Medulla oblongata (tissue), 1 donor: ENCODE results near the gene UGT1A3.
A peak's percentile ranks its signal among the peaks of the same experiment; 100 is the strongest.
"Not testable (repeated sequence)": the region's sequence is repeated elsewhere in the genome, so short reads cannot be mapped to it uniquely, and the experiment has no call there.

ENCODE experiments used
- DNase-seq: peaks from one replicate; pipeline ENCODE4 v3.0.0-alpha.2; 2015; ENCODE audit errors: extremely low spot score

The UGT1A3 gene

GRCh38 chr2:233707940-233708644 lies 20.8 kb upstream of the UGT1A3 start:
- DNase-seq, result no peak

DNA sequence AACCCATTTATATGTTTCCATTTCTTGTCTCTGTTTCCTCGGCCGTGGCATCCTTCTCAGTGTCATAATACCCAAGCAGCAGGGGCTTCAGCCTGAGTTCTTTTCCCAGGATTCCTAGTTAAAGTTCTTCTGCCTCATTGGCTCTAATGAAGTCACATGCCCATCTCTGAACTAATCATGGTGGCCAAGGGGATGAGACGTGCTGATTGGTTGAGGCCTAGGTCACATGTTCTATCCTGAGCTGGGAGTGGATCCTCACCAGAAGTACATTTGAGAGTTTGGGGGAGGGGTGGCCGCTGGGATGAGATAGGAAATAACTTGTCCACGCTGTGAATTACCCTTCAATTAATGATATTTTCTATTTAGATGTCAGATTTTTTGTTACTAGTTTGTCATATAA lies 19.9 kb upstream of the UGT1A3 start:
- no peak for DNase-seq

DNA sequence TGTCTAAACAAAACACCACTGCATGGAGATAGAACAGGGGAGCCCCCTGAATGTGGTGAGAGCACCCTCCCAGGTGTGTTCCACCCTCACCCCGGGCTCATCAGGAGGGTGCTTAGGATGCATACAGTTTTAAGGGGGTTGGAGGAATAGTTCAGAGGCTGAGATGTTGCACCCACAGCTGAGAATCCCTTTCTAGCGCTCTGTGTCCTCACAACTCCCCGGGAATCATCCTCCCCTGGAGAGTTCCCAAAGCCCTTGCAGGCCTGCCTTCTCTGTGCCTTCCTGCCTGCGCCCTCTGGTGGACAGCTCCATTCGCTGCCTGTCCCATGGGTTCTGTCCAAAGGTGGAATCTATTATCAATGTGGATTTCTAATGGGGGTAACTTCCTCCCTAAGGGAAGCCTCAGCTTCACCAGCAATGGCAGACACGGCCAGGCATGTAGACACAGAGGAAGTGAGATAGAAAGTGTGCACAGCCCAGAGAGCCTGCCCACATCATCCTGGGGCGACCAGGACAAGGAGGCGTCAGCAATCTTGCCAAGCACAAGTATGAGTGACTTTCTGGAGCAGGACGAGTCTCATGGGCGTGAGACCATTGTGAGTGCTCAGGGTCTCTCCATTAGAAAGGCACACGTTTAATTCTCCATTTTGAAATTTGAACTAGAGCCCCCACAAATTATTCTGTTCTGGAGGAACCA lies 17.4 kb upstream of the UGT1A3 start:
- peak; percentile 78 for DNase-seq

- no peak for DNase-seq
These were observed 16.1 kb upstream of the UGT1A3 start, which contains the start of gene UGT1A5 for GRCh38 chr2:233712611-233713261. Gene UGT1A5, plus strand, starts transcription at chr2:233712907. Its CDS starts 85 bp downstream, at chr2:233712992.

- DNase-seq, result no peak
These were observed 15.6 kb upstream of the UGT1A3 start for GRCh38 chr2:233713262-233713615.

DNA sequence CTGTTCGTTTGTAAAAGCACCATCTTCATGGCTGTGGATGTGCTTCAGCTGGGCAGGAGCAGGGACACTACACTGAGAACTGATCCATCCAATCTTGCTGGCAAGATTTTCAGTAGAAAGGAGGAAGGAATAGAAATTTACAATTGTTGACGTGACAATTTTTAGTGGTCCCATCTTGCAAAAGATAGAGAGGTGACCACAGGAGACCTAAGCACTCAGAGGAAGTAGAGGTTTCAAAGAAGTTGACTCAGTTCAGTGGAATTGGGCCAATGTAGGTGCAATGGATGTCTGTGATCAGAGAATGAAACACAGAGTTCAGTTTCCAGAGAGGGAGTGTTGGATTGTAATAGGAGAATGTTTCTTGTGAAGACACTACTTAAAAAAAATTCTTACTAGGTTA lies 14.7 kb upstream of the UGT1A3 start:
- no peak for DNase-seq

- DNase-seq, result no peak
These were observed 10.3 kb upstream of the UGT1A3 start, which contains the start of gene UGT1A4 for GRCh38 chr2:233718552-233718951. Gene UGT1A4, plus strand, starts transcription at chr2:233718736. Its CDS starts 85 bp downstream, at chr2:233718821.

DNA sequence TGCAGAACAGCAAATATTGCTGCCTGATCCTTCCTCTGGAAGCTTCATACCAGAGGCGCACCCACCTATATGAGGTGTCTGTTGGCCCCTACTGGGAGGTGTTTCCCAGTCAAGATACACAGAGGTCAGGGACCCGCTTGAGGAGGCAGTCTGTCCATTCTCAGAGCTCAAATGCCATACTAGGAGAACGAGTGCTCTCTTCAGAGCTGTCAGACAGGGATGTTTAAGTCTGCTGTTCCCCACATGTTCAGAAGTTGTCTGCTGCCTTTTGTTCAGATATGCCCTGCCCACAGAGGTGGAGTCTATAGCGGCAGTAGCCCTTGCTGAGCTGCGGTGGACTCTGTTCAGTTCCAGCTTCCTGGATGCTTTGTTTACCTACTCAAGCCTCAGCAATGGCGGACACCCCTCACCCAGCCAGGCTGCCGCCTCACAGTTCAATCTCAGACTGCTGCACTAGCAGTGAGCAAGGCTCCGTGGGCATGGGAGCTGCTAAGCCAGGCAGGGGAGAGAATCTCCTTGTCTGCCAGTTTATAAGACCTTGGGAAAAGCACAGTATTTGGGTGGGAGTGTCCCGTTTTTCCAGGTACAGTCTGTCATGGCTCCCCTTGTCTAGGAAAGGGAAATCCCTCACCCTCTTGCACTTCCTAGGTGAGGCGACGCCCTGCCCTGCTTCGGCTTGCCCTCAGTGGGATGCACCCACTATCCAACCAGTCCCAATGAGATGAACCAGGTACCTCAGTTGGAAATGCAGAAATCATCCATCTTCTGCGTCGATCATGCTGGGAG lies 8.2 kb downstream of the UGT1A3 start:
- not testable (repeated sequence) for DNase-seq

GRCh38 chr2:233740870-233741269 lies 12.0 kb downstream of the UGT1A3 start:
- DNase-seq, result no peak

DNA sequence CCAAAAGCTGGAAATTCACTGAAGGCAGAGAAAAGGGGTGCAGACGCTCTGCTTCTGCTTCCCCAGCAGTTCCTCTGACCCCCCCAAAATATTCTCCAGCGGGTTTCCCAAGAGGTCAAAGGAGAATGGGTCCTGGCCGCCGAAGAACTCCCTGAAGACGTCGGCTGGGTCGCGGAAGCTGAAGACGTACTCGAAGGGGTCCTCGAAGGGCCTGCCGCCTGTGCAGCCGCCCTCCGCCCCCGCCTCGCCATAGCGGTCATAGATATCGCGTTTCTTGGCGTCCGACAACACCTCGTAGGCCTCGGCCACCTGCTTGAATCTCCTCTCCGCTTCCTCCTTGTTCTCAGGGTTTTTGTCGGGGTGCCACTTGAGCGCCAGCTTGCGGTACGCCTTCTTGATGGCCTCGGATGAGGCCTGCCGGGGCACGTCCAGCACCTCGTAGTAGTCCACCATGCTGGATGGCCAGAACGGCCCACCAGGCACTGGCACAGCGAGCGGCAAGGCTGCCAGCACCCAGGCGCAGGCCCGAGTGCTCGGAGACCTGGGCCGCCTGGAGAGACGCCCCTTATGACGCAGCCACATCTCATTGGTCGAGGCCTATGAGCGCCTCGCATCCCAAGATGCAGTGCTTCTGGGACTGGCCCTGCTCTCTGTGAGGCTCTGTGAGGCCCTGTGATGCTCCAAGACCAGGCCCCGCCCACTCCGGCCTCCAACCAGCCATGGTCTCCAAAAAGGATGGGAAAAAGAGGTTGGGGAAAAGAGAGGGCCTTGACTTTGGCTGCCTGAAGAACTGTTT lies 14.8 kb downstream of the UGT1A3 start:
- no peak for DNase-seq

DNA sequence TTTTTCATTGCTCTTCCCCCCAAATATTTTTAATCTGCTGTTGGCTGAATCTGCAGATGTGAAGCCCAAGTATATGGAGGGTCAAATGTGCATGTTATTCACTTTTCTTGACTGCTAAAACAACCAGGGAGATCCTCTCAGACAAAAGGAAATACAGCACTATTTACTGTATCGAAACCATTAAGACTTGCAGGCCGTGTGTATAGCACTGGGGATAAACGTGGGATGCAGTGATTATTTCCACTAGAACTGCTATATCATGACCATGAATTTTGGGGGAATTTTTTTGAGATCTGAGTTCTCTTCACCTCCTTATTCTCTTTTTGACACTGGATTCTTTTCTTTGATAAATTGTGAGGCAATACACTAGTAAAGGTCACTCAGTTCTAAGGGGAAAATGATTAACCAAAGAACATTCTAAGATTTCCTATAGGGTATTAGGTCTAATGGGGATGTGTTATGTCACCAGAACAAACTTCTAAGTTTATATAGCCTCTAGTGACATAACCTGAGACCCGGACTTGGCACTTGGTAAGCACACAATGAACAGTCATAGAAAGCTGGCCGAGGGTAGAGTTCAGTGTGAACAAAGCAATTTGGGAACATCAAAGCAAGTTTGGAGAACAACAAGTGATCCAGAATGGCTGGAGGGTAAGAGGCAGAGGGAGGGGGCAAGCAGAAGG lies 16.4 kb downstream of the UGT1A3 start:
- no peak for DNase-seq

- DNase-seq, result not testable (repeated sequence)
These were observed 17.0 kb downstream of the UGT1A3 start for GRCh38 chr2:233745838-233746237.

GRCh38 chr2:233746475-233747282 lies 17.8 kb downstream of the UGT1A3 start:
- no peak for DNase-seq

DNA sequence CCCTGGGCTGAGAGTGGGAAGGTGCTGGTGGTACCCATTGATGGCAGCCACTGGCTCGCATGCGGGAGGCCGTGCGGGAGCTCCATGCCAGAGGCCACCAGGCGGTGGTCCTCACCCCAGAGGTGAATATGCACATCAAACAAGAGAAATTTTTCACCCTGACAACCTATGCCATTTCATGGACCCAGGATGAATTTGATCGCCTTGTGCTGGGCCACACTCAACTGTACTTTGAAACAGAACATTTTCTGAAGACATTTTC lies 18.4 kb downstream of the UGT1A3 start:
- DNase-seq, result no peak

DNA sequence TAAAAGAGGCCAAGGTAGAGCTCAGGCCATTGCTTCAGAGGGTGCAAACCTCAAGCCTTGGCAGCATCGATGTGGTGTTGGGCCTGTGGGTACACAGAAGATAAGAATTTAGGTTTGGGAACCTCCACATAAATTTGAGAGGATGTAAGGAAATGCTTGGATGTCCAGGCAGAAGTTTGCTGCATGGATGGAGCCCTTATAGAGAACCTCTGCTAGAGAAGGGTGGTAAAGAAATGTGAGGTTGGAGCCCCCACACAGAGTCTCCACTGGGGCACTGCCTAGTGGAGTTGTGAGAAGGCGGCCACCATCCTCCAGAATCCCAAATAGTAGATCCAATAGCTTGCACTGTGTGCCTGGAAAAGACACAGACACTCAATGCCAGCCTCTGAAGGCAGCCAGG lies 21.8 kb downstream of the UGT1A3 start:
- not testable (repeated sequence) for DNase-seq

GRCh38 chr2:233751212-233752009 lies 22.6 kb downstream of the UGT1A3 start:
- not testable (repeated sequence) for DNase-seq

DNA sequence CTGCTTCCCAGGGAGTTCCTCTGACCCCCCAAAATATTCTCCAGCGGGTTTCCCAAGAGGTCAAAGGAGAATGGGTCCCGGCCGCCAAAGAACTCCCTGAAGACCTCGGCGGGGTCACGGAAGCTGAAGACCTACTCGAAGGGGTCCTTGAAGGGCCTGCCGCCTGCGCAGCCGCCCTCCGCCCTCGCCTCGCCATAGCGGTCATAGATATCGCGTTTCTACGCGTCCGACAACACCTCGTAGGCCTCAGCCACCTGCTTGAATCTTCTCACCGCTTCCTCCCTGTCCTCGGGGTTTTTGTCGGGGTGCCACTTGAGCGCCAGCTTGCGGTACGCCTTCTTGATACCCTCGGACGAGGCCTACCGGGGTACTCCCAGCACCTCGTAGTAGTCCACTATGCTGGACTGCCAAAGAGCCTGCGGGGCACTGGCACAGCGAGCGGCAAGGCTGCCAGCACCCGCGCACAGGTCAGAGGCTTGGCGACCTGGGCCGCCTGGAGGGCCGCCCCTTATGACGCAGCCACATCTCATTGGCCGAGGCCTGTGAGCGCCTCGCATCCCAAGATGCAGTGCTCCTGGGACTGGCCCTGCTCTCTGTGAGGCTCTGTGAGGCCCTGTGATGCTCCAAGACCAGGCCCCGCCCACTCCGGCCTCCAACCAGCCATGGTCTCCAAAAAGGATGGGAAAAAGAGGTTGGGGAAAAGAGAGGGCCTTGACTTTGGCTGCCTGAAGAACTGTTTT lies 26.2 kb downstream of the UGT1A3 start:
- no peak for DNase-seq

DNA sequence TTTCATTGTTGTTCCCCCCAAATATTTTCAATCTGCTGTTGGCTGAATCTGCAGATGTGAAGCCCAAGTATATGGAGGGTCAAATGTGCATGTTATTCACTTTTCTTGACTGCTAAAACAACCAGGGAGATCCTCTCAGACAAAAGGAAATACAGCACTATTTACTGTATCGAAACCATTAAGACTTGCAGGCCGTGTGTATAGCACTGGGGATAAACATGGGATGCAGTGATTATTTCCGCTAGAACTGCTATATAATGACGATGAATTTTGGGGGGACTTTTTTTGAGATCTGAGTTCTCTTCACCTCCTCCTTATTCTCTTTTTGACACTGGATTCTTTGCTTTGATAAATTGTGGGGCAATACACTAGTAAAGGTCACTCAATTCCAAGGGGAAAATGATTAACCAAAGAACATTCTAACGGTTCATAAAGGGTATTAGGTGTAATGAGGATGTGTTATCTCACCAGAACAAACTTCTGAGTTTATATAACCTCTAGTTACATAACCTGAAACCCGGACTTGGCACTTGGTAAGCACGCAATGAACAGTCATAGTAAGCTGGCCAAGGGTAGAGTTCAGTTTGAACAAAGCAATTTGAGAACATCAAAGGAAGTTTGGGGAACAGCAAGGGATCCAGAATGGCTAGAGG lies 27.7 kb downstream of the UGT1A3 start:
- DNase-seq, result no peak
